Thoracic aorta (tissue), 2 donors: ENCODE measurements around the gene SSR1. TPM values are rescaled to one million over a fixed set of nuclear protein-coding genes. Genes with fewer than 3 reads are reported as not detected.

Experiments
- ATAC-seq: fragments of 150-250 bp; one replicate; pipeline ENCODE4 v1.8.0; 2017; ENCODE audit warnings: low read depth; ENCODE audit not compliant: insufficient number of reproducible peaks, low FRiP score
- DNase-seq: peaks from one replicate; pipeline ENCODE4 v3.0.0-alpha.2; 2020; ENCODE audit warnings: low spot score
- H3K27ac ChIP-seq, 2 donors: fragments of 200-600 bp; sonication (generic); 1 replicate in 1 of 2; 2 replicates in 1 of 2; pipeline ENCODE4 v1.5.1; 2016; ENCODE audit warnings: mild to moderate bottlenecking in 2 of 2, moderate library complexity in 2 of 2
- H3K27me3 ChIP-seq: fragments of 200-600 bp; sonication (generic); replicated peaks from 2 replicates; pipeline ENCODE4 v1.6.0; 2016; ENCODE audit warnings: mild to moderate bottlenecking; ENCODE audit not compliant: insufficient read depth
- H3K36me3 ChIP-seq: fragments of 200-600 bp; sonication (generic); one replicate; pipeline ENCODE4 v1.5.1; 2016
- H3K4me1 ChIP-seq, 2 donors: fragments of 200-600 bp; sonication (generic); 1 replicate in 1 of 2; 2 replicates in 1 of 2; pipeline versions ENCODE4 v1.5.1 to v1.6.0; 2016; ENCODE audit warnings: low read depth in 2 of 2, mild to moderate bottlenecking in 1 of 2; ENCODE audit not compliant: control insufficient read depth in 1 of 2
- H3K4me3 ChIP-seq: fragments of 200-600 bp; sonication (generic); 2 replicates; pipeline ENCODE4 v1.5.1; 2016; ENCODE audit warnings: mild to moderate bottlenecking
- H3K9me3 ChIP-seq: fragments of 200-600 bp; sonication (generic); 2 replicates; pipeline ENCODE4 v1.5.1; 2016
- total RNA-seq, 2 donors: library from RNA; depleted of rRNA; stranded (reverse); fragments of >200 nt; gene quantifications; one replicate each; pipeline versions ENCODE4 v1.1.0 to v1.2.3, GENCODE V29; 2016
- TF ChIP-seq, protein P1 (sequence below): fragments of 200-600 bp; sonication (generic); IDR thresholded peaks from one replicate; pipeline ENCODE4 v1.5.1; 2019; ENCODE audit warnings: antibody characterized with exemption

Gene SSR1
- total RNA-seq, 2 donors from 2014 or later, result 56.6 to 59.4 TPM

DNA sequence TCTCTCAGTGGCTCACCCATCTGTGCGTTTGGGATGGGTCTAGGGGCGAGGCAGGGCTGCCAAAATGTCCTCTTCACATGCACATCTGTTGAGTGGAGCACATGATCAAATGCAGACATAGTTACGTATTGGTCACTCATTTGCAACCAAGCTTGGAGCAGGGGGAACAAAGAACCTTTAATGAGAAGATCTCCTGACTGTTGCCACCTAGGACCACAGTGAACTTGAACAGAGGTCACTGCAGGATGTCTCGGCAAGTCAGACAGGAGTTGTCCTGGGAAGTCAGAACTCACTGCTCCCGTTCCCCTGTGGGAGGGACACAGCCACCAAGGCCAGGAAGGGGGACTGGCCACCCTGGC lies 73.4 kb downstream of the SSR1 start:
- TF ChIP-seq, protein P1, sequence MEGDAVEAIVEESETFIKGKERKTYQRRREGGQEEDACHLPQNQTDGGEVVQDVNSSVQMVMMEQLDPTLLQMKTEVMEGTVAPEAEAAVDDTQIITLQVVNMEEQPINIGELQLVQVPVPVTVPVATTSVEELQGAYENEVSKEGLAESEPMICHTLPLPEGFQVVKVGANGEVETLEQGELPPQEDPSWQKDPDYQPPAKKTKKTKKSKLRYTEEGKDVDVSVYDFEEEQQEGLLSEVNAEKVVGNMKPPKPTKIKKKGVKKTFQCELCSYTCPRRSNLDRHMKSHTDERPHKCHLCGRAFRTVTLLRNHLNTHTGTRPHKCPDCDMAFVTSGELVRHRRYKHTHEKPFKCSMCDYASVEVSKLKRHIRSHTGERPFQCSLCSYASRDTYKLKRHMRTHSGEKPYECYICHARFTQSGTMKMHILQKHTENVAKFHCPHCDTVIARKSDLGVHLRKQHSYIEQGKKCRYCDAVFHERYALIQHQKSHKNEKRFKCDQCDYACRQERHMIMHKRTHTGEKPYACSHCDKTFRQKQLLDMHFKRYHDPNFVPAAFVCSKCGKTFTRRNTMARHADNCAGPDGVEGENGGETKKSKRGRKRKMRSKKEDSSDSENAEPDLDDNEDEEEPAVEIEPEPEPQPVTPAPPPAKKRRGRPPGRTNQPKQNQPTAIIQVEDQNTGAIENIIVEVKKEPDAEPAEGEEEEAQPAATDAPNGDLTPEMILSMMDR, result no peak
- ATAC-seq (no peak), DNase-seq (no peak)
- Histone ChIP-seq H3K27ac (no peak overlapping the region), H3K4me3 (no peak overlapping the region), H3K27me3 (no peaks in the 10 kb centered on the region), H3K36me3 (peaks cover 7% of the 10 kb centered on the region), H3K4me1 (no peaks in the 10 kb centered on the region), H3K9me3 (no peaks in the 10 kb centered on the region)

DNA sequence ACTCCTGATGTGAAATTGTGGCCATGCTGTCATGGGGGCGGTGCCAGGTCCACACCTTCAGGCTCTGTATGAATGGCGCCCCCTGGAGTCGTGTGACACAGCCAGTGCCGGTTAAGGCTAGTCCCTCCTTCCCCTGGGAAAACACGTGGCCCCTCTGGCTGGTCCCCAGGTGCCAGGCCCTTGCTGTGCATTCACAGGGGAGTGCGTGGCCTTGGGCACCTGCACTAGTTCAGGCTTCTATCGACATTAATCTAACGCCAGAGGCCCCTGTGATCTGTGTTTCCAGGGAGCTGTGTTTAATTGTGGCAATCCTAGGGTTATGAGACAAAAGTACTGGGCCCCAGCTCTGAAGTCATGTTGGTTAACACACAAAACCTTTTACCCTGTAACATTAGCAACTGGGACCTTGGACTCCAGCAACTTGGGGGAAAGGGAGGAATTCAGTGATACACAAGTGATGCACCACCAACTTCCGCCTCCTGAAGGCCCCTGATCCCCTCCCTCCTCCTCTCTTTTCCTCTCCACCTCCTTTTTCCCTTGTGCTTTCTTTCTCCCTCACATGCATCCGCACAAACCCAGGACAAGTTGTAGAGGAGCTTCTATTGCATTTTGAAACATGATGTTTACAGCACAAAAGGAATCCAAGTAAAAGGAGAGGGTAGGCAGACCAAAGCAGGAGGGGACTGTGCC lies 74.0 kb downstream of the SSR1 start:
- peak; percentile 55 for DNase-seq

GRCh38 chr6:7238526-7238899 lies 74.5 kb downstream of the SSR1 start:
- ATAC-seq, result no peak
- peaks cover 14% of the 10 kb centered on the region for H3K36me3 ChIP-seq
- H3K4me1 ChIP-seq, result no peaks in the 10 kb centered on the region
- TF ChIP-seq, protein P1, result no peak
- no peaks in the 10 kb centered on the region for H3K9me3 ChIP-seq
- no peak overlapping the region for H3K27ac ChIP-seq
- no peak overlapping the region for H3K4me3 ChIP-seq
- no peak for DNase-seq
- H3K27me3 ChIP-seq, result no peaks in the 10 kb centered on the region

More for the DNA sequence above, 74.0 kb downstream of the SSR1 start:
- Histone ChIP-seq H3K36me3 (peaks cover 10% of the 10 kb centered on the region), H3K27me3 (no peaks in the 10 kb centered on the region), H3K4me1 (no peaks in the 10 kb centered on the region), H3K4me3 (no peak overlapping the region), H3K27ac (no peak overlapping the region), H3K9me3 (no peaks in the 10 kb centered on the region)
- TF ChIP-seq, protein P1, result peak; percentile 50
- no peak for ATAC-seq

DNA sequence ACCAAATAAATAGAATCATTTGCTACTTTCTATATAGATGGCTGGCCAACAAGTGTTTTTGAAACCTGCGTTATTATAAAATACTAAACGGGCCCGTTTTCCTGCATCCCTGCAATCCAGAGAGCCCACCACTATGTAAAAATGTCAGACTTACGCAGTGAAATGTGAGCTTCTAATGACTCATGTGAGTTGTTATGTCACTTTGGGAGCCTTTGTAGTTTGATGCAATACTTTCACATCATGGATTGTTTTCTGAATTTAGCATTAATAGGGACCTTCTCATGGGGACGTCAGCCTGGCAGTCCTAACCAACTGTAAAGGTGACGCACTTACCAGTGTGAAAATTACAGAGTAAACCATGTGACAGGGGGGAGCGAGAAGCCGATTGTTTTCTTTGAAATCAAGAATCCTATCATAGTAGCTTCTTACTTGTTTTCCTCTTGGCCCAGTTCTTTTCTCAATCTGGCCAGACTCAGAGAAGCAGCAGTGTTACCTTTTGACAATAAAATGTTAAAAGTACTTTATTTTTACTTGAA lies 75.3 kb downstream of the SSR1 start:
- Histone ChIP-seq H3K4me1 (no peaks in the 10 kb centered on the region), H3K27ac (no peak overlapping the region), H3K4me3 (no peak overlapping the region), H3K36me3 (peaks cover 14% of the 10 kb centered on the region), H3K27me3 (no peaks in the 10 kb centered on the region), H3K9me3 (no peaks in the 10 kb centered on the region)
- TF ChIP-seq, protein P1, result no peak
- DNase-seq (no peak), ATAC-seq (no peak)

DNA sequence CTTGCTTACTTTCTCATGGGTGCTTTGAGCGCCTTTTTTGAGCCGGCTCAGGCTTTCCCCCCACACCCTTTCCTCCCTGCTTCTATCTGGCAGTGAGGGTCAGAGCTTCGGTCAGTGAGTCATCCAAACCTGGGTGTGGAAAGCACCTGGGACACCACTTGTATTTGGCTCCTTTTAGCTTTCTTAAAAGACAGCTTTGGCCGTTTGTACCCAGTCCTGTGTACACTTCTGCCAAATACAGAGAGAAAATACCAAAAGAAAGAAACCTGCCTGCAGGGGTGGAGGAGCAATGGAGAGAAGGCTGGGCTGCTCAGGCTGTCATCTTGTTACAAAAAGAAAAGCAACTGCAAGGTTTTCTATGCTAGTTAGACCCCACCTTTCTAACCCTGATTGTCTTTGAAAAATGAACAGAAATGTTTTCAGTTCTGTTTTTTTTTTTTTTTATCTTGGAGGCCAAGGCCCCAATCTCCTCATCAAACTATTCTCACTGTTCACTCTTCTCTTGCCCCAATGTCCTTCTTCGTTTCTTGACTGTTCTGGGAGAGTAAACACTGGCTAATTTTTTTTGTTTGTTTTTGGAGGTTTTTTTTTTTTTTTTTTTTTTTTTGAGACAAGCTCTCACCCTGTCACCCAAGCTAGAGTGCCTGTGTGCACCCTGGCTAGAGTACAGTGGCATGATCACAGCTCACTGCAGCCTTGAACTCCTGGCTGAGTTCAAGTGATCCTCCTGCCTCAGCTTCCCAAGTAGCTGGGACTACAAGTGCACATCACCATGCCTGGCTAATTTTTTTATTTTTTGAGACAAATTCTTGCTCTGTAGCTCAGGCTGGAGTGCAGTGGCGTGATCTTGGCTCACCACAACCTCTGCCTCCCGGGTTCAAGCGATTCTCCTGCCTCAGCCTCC lies 76.4 kb downstream of the SSR1 start:
- Histone ChIP-seq H3K4me1 (no peaks in the 10 kb centered on the region), H3K9me3 (no peaks in the 10 kb centered on the region), H3K36me3 (peaks cover 15% of the 10 kb centered on the region), H3K4me3 (no peak overlapping the region), H3K27ac (no peak overlapping the region), H3K27me3 (no peaks in the 10 kb centered on the region)
- TF ChIP-seq, protein P1, result no peak
- no peak for ATAC-seq
- DNase-seq, result no peak
